Measurements from ENCODE around the gene KRTAP21-1. TPM values are rescaled to one million over a fixed set of nuclear protein-coding genes. Genes with fewer than 3 reads are reported as not detected.

Gene KRTAP21-1
- total RNA-seq = not detected in 2 replicates

GRCh38 chr21:30755328-30755727 is at the start of gene KRTAP21-1:
KRTAP21-1 (minus strand) TSS chr21:30755428; CDS start chr21:30755378, 50 bp downstream.

DNA sequence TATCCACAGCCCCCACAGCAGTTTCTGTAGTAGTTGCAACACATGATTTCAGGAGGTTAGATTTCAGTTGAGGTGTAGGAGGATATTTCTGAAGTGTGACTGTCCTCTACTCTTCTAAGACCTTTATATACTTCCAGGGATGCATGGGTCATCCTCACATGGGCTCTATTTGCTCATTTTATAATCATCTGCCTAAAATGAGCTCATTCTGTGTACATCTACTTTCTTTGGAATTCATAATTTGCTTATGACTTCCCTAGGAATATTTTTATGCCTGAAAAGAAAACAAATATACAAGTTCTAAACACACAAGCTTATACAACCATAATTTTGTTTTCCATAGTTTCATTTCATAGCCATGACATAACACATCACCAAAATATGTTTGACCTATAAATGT is 8.1 kb downstream of the KRTAP21-1 start, which contains the start of gene KRTAP21-2:
TSS of gene KRTAP21-2 (minus strand) at position 101 of the 400 bp plus-strand sequence. CDS start at position 44, 57 bp downstream.

DNA sequence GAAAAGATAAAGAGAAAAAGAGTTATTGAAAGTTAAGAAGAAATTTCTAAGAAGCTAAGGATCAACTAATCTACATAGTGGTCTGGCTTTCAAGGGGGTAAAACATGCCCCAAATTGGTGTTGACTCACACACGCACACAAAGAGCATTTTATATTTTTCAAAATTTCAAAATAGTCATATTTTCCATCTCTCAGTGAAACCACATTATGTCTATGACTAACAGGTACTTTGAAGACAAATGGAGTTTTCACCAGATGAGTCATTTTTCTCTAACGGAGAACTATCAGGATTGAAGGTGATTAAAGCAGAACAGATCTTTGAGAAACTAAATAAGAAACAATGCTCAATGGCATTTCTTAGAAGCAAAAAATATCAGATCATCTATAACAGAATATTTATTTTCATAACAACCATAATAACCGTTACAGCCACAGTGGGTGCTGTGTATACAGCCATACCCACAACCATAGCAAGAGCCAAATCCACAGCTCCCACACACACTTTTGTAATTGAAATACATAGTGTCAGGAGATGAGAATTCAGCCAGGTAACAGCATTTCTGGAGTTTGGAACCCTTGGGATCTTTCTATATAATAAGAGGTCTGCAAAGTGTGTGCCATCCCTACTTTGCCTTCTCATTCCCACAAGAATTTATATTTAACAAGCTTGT is 36.9 kb downstream of the KRTAP21-1 start, which contains the start of gene KRTAP21-3:
TSS of gene KRTAP21-3 (minus strand) at position 539 of the 671 bp plus-strand sequence. CDS start at position 521, 18 bp downstream.

Other genes with a start within 250 kb of the KRTAP21-1 start
- not detected in 2 replicates for gene KRTAP19-6, start 213.6 kb downstream of the KRTAP21-1 start, total RNA-seq
- gene KRTAP19-7, start 194.1 kb downstream of the KRTAP21-1 start, total RNA-seq = not detected in 2 replicates
- gene KRTAP22-2, start 165.0 kb downstream of the KRTAP21-1 start, total RNA-seq = not detected in 2 replicates
- gene KRTAP6-3, start 163.0 kb downstream of the KRTAP21-1 start, total RNA-seq = not detected in 2 replicates
- not detected in 2 replicates for gene KRTAP6-2, start 156.5 kb downstream of the KRTAP21-1 start, total RNA-seq
- gene KRTAP22-1, start 154.3 kb downstream of the KRTAP21-1 start, total RNA-seq = not detected in 2 replicates
- not detected in 2 replicates for gene KRTAP6-1, start 141.5 kb downstream of the KRTAP21-1 start, total RNA-seq
- not detected in 2 replicates for gene KRTAP20-1, start 139.0 kb downstream of the KRTAP21-1 start, total RNA-seq
- not detected in 2 replicates for gene KRTAP20-4, start 134.8 kb downstream of the KRTAP21-1 start, total RNA-seq
- gene KRTAP20-2, start 120.2 kb downstream of the KRTAP21-1 start, total RNA-seq = not detected in 2 replicates
- not detected in 2 replicates for gene KRTAP20-3, start 112.6 kb downstream of the KRTAP21-1 start, total RNA-seq
- gene KRTAP21-3, start 36.7 kb downstream of the KRTAP21-1 start, total RNA-seq = not detected in 2 replicates
- gene KRTAP21-2, start 8.2 kb downstream of the KRTAP21-1 start, total RNA-seq = not detected in 2 replicates
- gene KRTAP8-1, start 57.8 kb upstream of the KRTAP21-1 start, total RNA-seq = not detected in 2 replicates
- not detected in 2 replicates for gene KRTAP7-1, start 74.3 kb upstream of the KRTAP21-1 start, total RNA-seq
- gene KRTAP11-1, start 126.2 kb upstream of the KRTAP21-1 start, total RNA-seq = not detected in 2 replicates